GM23338 (cell line): Measurements from ENCODE around the gene RASL12. TPM values are rescaled to one million over a fixed set of nuclear protein-coding genes. Genes with fewer than 3 reads are reported as not detected.

Source experiments
- ATAC-seq: fragments of 200-7000 bp; cut with Tn5 transposase; 3 replicates; pipeline ENCODE4 v1.9.1; 2020
- DNase-seq: peaks from one replicate; pipeline ENCODE4 v3.0.0-alpha.2; 2015; ENCODE audit warnings: low spot score
- H2AFZ ChIP-seq: fragments of 200-600 bp; sonication (generic); 2 replicates; pipeline ENCODE4 v1.8.0; 2016; ENCODE audit warnings: antibody characterized with exemption, mild to moderate bottlenecking, moderate library complexity
- H3F3A ChIP-seq: fragments of 200-600 bp; sonication (generic); replicated peaks from 2 replicates; pipeline ENCODE4 v1.8.0; 2017; ENCODE audit warnings: antibody characterized with exemption, mixed run types, low read depth
- H3K27ac ChIP-seq: fragments of 200-600 bp; sonication (generic); 2 replicates; pipeline ENCODE4 v1.6.1; 2016; ENCODE audit warnings: low read depth
- H3K27me3 ChIP-seq: fragments of 200-600 bp; sonication (generic); 2 replicates; pipeline ENCODE4 v1.8.0; 2016; ENCODE audit warnings: mild to moderate bottlenecking, mixed run types, moderate library complexity; ENCODE audit not compliant: insufficient read depth
- H3K36me3 ChIP-seq: fragments of 200-600 bp; sonication (generic); 2 replicates; pipeline ENCODE4 v1.8.0; 2016; ENCODE audit warnings: mild to moderate bottlenecking; ENCODE audit not compliant: insufficient read depth
- H3K4me1 ChIP-seq: fragments of 200-600 bp; sonication (generic); 2 replicates; pipeline ENCODE4 v1.8.0; 2016; ENCODE audit warnings: mild to moderate bottlenecking, moderate library complexity; ENCODE audit not compliant: insufficient read depth
- H3K4me2 ChIP-seq: fragments of 200-600 bp; sonication (generic); 2 replicates; pipeline ENCODE4 v1.7.1; 2017; ENCODE audit warnings: mixed run types
- H3K4me3 ChIP-seq: fragments of 200-600 bp; sonication (generic); 2 replicates; pipeline ENCODE4 v1.6.1; 2016; ENCODE audit warnings: mixed run types
- H3K79me2 ChIP-seq: fragments of 200-600 bp; sonication (generic); replicated peaks from 2 replicates; pipeline ENCODE4 v1.8.0; 2017; ENCODE audit warnings: mild to moderate bottlenecking; ENCODE audit not compliant: insufficient read depth
- H3K9me2 ChIP-seq: fragments of 200-600 bp; sonication (generic); 2 replicates; pipeline ENCODE4 v1.8.0; 2017; ENCODE audit not compliant: insufficient read depth
- H4K20me1 ChIP-seq: fragments of 200-600 bp; sonication (generic); replicated peaks from 2 replicates; pipeline ENCODE4 v1.8.0; 2017; ENCODE audit warnings: mild to moderate bottlenecking; ENCODE audit not compliant: insufficient read depth
- H3K27ac Mint-ChIP-seq: 2 replicates; pipeline ENCODE4 v1.8.0; 2020; ENCODE audit warnings: inconsistent platforms, mild to moderate bottlenecking, moderate library complexity, mixed read lengths
- H3K27me3 Mint-ChIP-seq: 3 replicates; pipeline ENCODE4 v1.8.0; 2022; ENCODE audit warnings: low read depth, mild to moderate bottlenecking, moderate library complexity, mixed read lengths, inconsistent platforms; ENCODE audit not compliant: insufficient read depth, poor library complexity
- H3K36me3 Mint-ChIP-seq: 3 replicates; pipeline ENCODE4 v1.8.0; 2021; ENCODE audit warnings: low read depth, mild to moderate bottlenecking, inconsistent platforms, moderate library complexity, mixed read lengths
- H3K4me1 Mint-ChIP-seq: 3 replicates; pipeline ENCODE4 v1.8.0; 2020; ENCODE audit warnings: mild to moderate bottlenecking, inconsistent platforms, mixed read lengths
- H3K4me3 Mint-ChIP-seq: 3 replicates; pipeline ENCODE4 v1.8.0; 2021; ENCODE audit warnings: moderate library complexity, mild to moderate bottlenecking, inconsistent platforms, mixed read lengths
- H3K9me3 Mint-ChIP-seq: 3 replicates; pipeline ENCODE4 v1.8.0; 2020; ENCODE audit warnings: moderate library complexity, mild to moderate bottlenecking, inconsistent platforms, mixed read lengths
- CREB1 ChIP-seq: fragments of 250-450 bp; sonication (Bioruptor Pico); IDR thresholded peaks from 2 replicates; pipeline ENCODE4 v1.5.0; 2020; ENCODE audit warnings: low read depth, mild to moderate bottlenecking, moderate library complexity
- EZH2 ChIP-seq: fragments of 200-600 bp; sonication (generic); IDR thresholded peaks from one replicate; pipeline ENCODE4 v1.8.0; 2017; ENCODE audit warnings: antibody characterized with exemption, mild to moderate bottlenecking, low read depth; ENCODE audit not compliant: unreplicated experiment
- ZNF114 ChIP-seq: fragments of 250-450 bp; sonication (Bioruptor Pico); IDR thresholded peaks from 2 replicates; pipeline ENCODE4 v1.5.0; 2020; ENCODE audit warnings: mild to moderate bottlenecking, moderate library complexity
- ZNF462 ChIP-seq: fragments of 250-450 bp; sonication (Bioruptor Pico); IDR thresholded peaks from 2 replicates; pipeline ENCODE4 v1.5.0; 2020; ENCODE audit warnings: mild to moderate bottlenecking, moderate library complexity
- polyA plus RNA-seq: library from polyadenylated mRNA; unstranded; fragments of >200 nt; fragmentation: Nextera tagmentation; extraction: Ambion mirVana; gene quantifications from 2 replicates; pipeline ENCODE4 v1.2.1, GENCODE V29; 2016
- total RNA-seq: library from RNA; depleted of rRNA; stranded (reverse); fragments of >200 nt; shearing (Covaris generic); gene quantifications from 2 replicates; pipeline ENCODE4 v1.2.3, GENCODE V29; 2014
- TF ChIP-seq, protein P1 (sequence below), 2 experiments: fragments of 200-600 bp in 1 of 2; sonication (generic) in 1 of 2; conservative IDR thresholded peaks; 2 replicates each; pipeline versions ENCODE4 v1.5.1 to v1.6.1; 2016 to 2017; ENCODE audit warnings: antibody characterized with exemption in 2 of 2, low read depth in 2 of 2, mild to moderate bottlenecking in 2 of 2, moderate library complexity in 1 of 2

Gene RASL12
- total and polyA plus RNA-seq, 2 experiments from 2014 or later: 4.5 to 27.7 TPM

DNA sequence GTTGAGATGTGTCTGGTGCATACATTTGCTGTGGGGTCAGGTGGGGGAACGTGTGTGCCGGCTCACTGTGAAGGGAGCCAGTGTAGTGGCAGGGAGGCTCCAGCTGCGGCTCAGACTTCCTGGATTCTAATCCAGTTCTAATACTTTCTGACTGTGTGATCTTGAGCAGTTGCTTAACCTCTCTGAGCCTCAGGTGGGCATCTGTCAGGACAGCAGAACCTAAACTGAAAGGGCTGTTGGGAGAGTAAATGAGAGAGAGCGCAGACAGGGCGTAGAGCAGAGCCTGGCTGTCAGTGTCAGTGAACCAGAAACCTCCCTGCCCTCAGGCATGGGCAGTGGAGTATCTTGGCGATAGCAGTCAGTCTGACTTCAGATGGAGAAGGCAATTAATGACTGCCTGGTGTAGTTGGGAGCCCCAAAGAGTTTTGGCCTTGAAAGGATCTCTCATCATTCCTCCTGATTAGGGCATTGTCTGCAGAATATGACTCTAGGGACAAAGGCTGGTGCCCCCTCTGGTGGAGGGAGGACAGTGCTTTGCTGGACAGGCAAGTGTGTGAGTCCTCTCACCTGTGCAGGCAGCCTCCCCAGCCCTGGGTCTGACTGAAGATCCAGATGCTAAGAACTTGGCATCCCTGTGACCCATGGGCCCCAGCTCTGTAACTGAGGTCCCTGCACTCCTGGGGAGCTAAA, 18.3 kb upstream of the RASL12 start:
- Histone ChIP-seq H3K4me2 (no peak overlapping the region), H3K4me1 (peaks cover 41% of the 10 kb centered on the region), H3K27ac (no peak overlapping the region), H3F3A (peaks cover 21% of the 10 kb centered on the region), H2AFZ (peak overlapping the region; percentile 76; the same call in 1 of the 2 replicates), H3K79me2 (no peaks in the 10 kb centered on the region), H3K9me2 (no peaks in the 10 kb centered on the region), H3K4me3 (no peak overlapping the region), H3K36me3 (no peaks in the 10 kb centered on the region), H4K20me1 (no peaks in the 10 kb centered on the region), H3K27me3 (no peaks in the 10 kb centered on the region)
- peak; percentile 84 for DNase-seq
- ATAC-seq: peak; percentile 63
- Mint-ChIP-seq H3K4me3 (no peak overlapping the region), H3K27ac (no peak overlapping the region; the same call in 1 of the 2 replicates), H3K4me1 (peaks cover 64% of the 10 kb centered on the region), H3K27me3 (peaks cover 17% of the 10 kb centered on the region), H3K9me3 (no peaks in the 10 kb centered on the region), H3K36me3 (no peaks in the 10 kb centered on the region)
- no peak for TF ChIP-seq ZNF114 (CRISPR knock-in tag)
- TF ChIP-seq CREB1 (CRISPR knock-in tag): no peak
- no peak for TF ChIP-seq ZNF462 (CRISPR knock-in tag)
- TF ChIP-seq, protein P1, sequence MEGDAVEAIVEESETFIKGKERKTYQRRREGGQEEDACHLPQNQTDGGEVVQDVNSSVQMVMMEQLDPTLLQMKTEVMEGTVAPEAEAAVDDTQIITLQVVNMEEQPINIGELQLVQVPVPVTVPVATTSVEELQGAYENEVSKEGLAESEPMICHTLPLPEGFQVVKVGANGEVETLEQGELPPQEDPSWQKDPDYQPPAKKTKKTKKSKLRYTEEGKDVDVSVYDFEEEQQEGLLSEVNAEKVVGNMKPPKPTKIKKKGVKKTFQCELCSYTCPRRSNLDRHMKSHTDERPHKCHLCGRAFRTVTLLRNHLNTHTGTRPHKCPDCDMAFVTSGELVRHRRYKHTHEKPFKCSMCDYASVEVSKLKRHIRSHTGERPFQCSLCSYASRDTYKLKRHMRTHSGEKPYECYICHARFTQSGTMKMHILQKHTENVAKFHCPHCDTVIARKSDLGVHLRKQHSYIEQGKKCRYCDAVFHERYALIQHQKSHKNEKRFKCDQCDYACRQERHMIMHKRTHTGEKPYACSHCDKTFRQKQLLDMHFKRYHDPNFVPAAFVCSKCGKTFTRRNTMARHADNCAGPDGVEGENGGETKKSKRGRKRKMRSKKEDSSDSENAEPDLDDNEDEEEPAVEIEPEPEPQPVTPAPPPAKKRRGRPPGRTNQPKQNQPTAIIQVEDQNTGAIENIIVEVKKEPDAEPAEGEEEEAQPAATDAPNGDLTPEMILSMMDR (conservative IDR thresholded peaks at IDR 0.05; ENCODE audit: low read depth in 2 of 2): peak; percentile 67 to 86
- no peak for TF ChIP-seq EZH2
